Middle frontal gyrus (tissue), 1 donor: ENCODE results near the gene TEX261.

Experiments
- DNase-seq: peaks from one replicate; pipeline ENCODE4 v3.0.0-alpha.2; 2015; ENCODE audit warnings: low spot score; ENCODE audit errors: extremely low spot score

Gene TEX261

GRCh38 chr2:70982971-70983370 lies 11.7 kb downstream of the TEX261 start:
- DNase-seq: no peak

GRCh38 chr2:70981866-70982810 lies 12.5 kb downstream of the TEX261 start:
- DNase-seq: no peak

GRCh38 chr2:70981421-70981820 lies 13.3 kb downstream of the TEX261 start:
- no peak for DNase-seq

GRCh38 chr2:70979626-70980025 lies 15.0 kb downstream of the TEX261 start:
- DNase-seq: no peak

- DNase-seq: no peak
These were observed 15.5 kb downstream of the TEX261 start for GRCh38 chr2:70979180-70979488.

- DNase-seq: no peak
These were observed 16.1 kb downstream of the TEX261 start, which contains the start of gene ANKRD53 for GRCh38 chr2:70978341-70979179. Gene ANKRD53 (plus strand): TSS chr2:70978630. CDS start chr2:70978646, 16 bp downstream.

GRCh38 chr2:70977605-70978205 lies 17.0 kb downstream of the TEX261 start:
- no peak for DNase-seq

GRCh38 chr2:70975237-70975636 lies 19.4 kb downstream of the TEX261 start:
- no peak for DNase-seq

GRCh38 chr2:70974592-70974991 lies 20.1 kb downstream of the TEX261 start:
- DNase-seq: no peak

GRCh38 chr2:70967189-70967588 lies 27.5 kb downstream of the TEX261 start:
- DNase-seq: no peak

- no peak for DNase-seq
These were observed 28.0 kb downstream of the TEX261 start for GRCh38 chr2:70966681-70967080.

GRCh38 chr2:70965506-70965905 lies 29.2 kb downstream of the TEX261 start:
- DNase-seq: no peak

GRCh38 chr2:70964596-70965386 lies 29.9 kb downstream of the TEX261 start:
- DNase-seq: no peak

- DNase-seq: no peak
These were observed 30.5 kb downstream of the TEX261 start for GRCh38 chr2:70964133-70964532.

GRCh38 chr2:70962885-70963878 lies 31.5 kb downstream of the TEX261 start:
- DNase-seq: no peak

GRCh38 chr2:70962211-70962884 lies 32.3 kb downstream of the TEX261 start:
- DNase-seq: no peak

GRCh38 chr2:70961648-70961994 lies 33.1 kb downstream of the TEX261 start:
- no peak for DNase-seq

- no peak for DNase-seq
These were observed 33.6 kb downstream of the TEX261 start for GRCh38 chr2:70960833-70961647.
